Activated CD8-positive, alpha-beta T cell treated with anti-CD3 and anti-CD28 coated beads for 36 hours (primary cell): ENCODE measurements around the gene JAML. TPM values are rescaled to one million over a fixed set of nuclear protein-coding genes. Genes with fewer than 3 reads are reported as not detected.

Experiments
- ATAC-seq: fragments of 200-7000 bp; cut with Tn5 transposase; one replicate; pipeline ENCODE4 v1.10.0; 2021; ENCODE audit warnings: mild to moderate bottlenecking, moderate library complexity
- CTCF ChIA-PET: fragments of 350-600 bp; sonication (Branson Sonifier 250); formaldehyde crosslinking; loops from one replicate; lab custom pipeline; 2021; ENCODE audit warnings: antibody characterized with exemption; lab: Charles Lee
- POLR2A ChIA-PET: fragments of 350-600 bp; sonication (Branson Sonifier 250); formaldehyde crosslinking; loops from one replicate; lab custom pipeline; 2021; ENCODE audit warnings: antibody characterized with exemption; lab: Charles Lee
- DNase-seq: peaks from one replicate; pipeline ENCODE4 v3.0.0-alpha.2; 2020
- H3K27ac Mint-ChIP-seq: one replicate; pipeline ENCODE4 v1.8.0; 2021; ENCODE audit warnings: mild to moderate bottlenecking, mixed read lengths
- H3K27me3 Mint-ChIP-seq: one replicate; pipeline ENCODE4 v1.8.0; 2021; ENCODE audit warnings: mixed read lengths
- H3K36me3 Mint-ChIP-seq: one replicate; pipeline ENCODE4 v1.8.0; 2021; ENCODE audit warnings: low read depth, mixed read lengths
- H3K4me1 Mint-ChIP-seq: one replicate; pipeline ENCODE4 v1.8.0; 2021; ENCODE audit warnings: low read depth, mixed read lengths
- H3K4me3 Mint-ChIP-seq: one replicate; pipeline ENCODE4 v1.8.0; 2021; ENCODE audit warnings: mild to moderate bottlenecking, moderate library complexity, mixed read lengths
- H3K9me3 Mint-ChIP-seq: one replicate; pipeline ENCODE4 v1.8.0; 2021; ENCODE audit warnings: mixed read lengths
- CTCF ChIP-seq: fragments of 200-600 bp; IDR thresholded peaks from one replicate; pipeline ENCODE4 v1.8.0; 2022; ENCODE audit warnings: antibody characterized with exemption, mild to moderate bottlenecking
- intact Hi-C: fragments of 100-400 bp; cut with micrococcal nuclease; formaldehyde crosslinking; loops from one replicate; pipeline ENCODE4 v1.10.0; 2022
- total RNA-seq, 2 experiments: library from RNA; stranded (reverse); gene quantifications; one replicate each; pipeline ENCODE4 v1.2.3, GENCODE V29; 2021

The JAML gene
- total RNA-seq, 2 experiments from 2014 or later = 236 to 251 TPM

- Mint-ChIP-seq H3K36me3 (peaks cover 84% of the 10 kb centered on the region), H3K9me3 (no peaks in the 10 kb centered on the region), H3K27ac (peak overlapping the region; percentile 100), H3K4me3 (peak overlapping the region; percentile 96), H3K4me1 (peaks cover 82% of the 10 kb centered on the region), H3K27me3 (no peaks in the 10 kb centered on the region)
- no peak for TF ChIP-seq CTCF
- CTCF ChIA-PET = interaction anchor here (1.0 to 3.0 kb wide), 8 partner anchors 10 to 99 kb away, joined by 3 to 23 read pairs (median 4); no protein-coding TSS in a partner anchor
- DNase-seq (no peak), ATAC-seq (no peak)
- POLR2A ChIA-PET = interaction anchor here (1.0 to 19.8 kb wide), 8 partner anchors 8 to 45 kb away, joined by 3 to 364 read pairs (median 39); partner anchors contain the start of genes JAML and MPZL3
- intact Hi-C loops = no loop called here
Observed at GRCh38 chr11:118212131-118212725, 12.6 kb downstream of the JAML start.

- intact Hi-C loops = no loop called here
- Mint-ChIP-seq H3K36me3 (peaks cover 87% of the 10 kb centered on the region), H3K27ac (peak overlapping the region; percentile 100), H3K27me3 (no peaks in the 10 kb centered on the region), H3K9me3 (no peaks in the 10 kb centered on the region), H3K4me1 (peaks cover 85% of the 10 kb centered on the region), H3K4me3 (no peak overlapping the region)
- DNase-seq (no peak), ATAC-seq (no peak)
- POLR2A ChIA-PET = interaction anchor here (0.6 to 19.8 kb wide), 7 partner anchors 7 to 72 kb away, joined by 3 to 364 read pairs (median 71); partner anchors contain the start of genes JAML and MPZL3
- CTCF ChIA-PET = interaction anchor here (0.7 to 3.0 kb wide), 8 partner anchors 9 to 132 kb away, joined by 3 to 23 read pairs (median 4); partner anchors contain the start of gene CD3G
- TF ChIP-seq CTCF = no peak
Observed at GRCh38 chr11:118211006-118211405, 13.8 kb downstream of the JAML start.

GRCh38 chr11:118210323-118210722 lies 14.5 kb downstream of the JAML start:
- ChIA-PET POLR2A (interaction anchor here (1.0 to 19.8 kb wide), 5 partner anchors 6 to 104 kb away, joined by 3 to 364 read pairs (median 182); partner anchors contain the start of gene JAML), CTCF (interaction anchor here (1.2 to 3.0 kb wide), 3 partner anchors 8 to 52 kb away, joined by 3 to 23 read pairs (median 13); no protein-coding TSS in a partner anchor)
- H3K27ac Mint-ChIP-seq = peak overlapping the region; percentile 100
- no peak for DNase-seq
- no peak for TF ChIP-seq CTCF
- H3K9me3 Mint-ChIP-seq = no peaks in the 10 kb centered on the region
- intact Hi-C loops = no loop called here
- H3K36me3 Mint-ChIP-seq = peaks cover 82% of the 10 kb centered on the region
- H3K27me3 Mint-ChIP-seq = no peaks in the 10 kb centered on the region
- H3K4me3 Mint-ChIP-seq = peak overlapping the region; percentile 3
- peaks cover 89% of the 10 kb centered on the region for H3K4me1 Mint-ChIP-seq
- no peak for ATAC-seq

- POLR2A ChIA-PET = interaction anchor here (0.7 to 19.8 kb wide), 12 partner anchors 8 to 166 kb away, joined by 3 to 364 read pairs (median 5); partner anchors contain the start of gene JAML
- no peak for TF ChIP-seq CTCF
- Mint-ChIP-seq H3K27ac (peak overlapping the region; percentile 92), H3K4me3 (no peak overlapping the region), H3K27me3 (no peaks in the 10 kb centered on the region), H3K36me3 (peaks cover 69% of the 10 kb centered on the region), H3K9me3 (no peaks in the 10 kb centered on the region), H3K4me1 (peaks cover 82% of the 10 kb centered on the region)
- CTCF ChIA-PET = interaction anchor here (0.6 to 1.9 kb wide), 6 partner anchors 11 to 118 kb away, joined by 3 to 9 read pairs (median 3); no protein-coding TSS in a partner anchor
- intact Hi-C loops = no loop called here
- ATAC-seq = no peak
- peak; percentile 38 for DNase-seq
Observed at GRCh38 chr11:118209033-118209432, 15.8 kb downstream of the JAML start.
